NB4 (cell line): ENCODE measurements around the gene KRT6A.

Experiments
- DNase-seq: peaks from one replicate; pipeline ENCODE4 v3.0.0; 2010; ENCODE audit warnings: low read depth
- H3K4me3 ChIP-seq: one replicate; pipeline ENCODE4 v1.5.1; 2011; ENCODE audit warnings: mild to moderate bottlenecking, low read depth, low read length, moderate library complexity
- MYC ChIP-seq: IDR thresholded peaks from 2 replicates; pipeline ENCODE4 v1.6.1; 2011; ENCODE audit warnings: low read depth, low read length
- POLR2A ChIP-seq: IDR thresholded peaks from 2 replicates; pipeline ENCODE4 v1.6.1; 2011; ENCODE audit warnings: mild to moderate bottlenecking; ENCODE audit not compliant: insufficient read length; ENCODE audit errors: extremely low read depth
- TF ChIP-seq, protein P1 (sequence below): IDR thresholded peaks from one replicate; pipeline ENCODE4 v1.5.1; 2012; ENCODE audit warnings: low read depth, low read length
- TF ChIP-seq, protein P2 (sequence below): IDR thresholded peaks from 2 replicates; pipeline ENCODE4 v1.6.1; 2011; ENCODE audit warnings: low read depth, low read length

The KRT6A gene

DNA sequence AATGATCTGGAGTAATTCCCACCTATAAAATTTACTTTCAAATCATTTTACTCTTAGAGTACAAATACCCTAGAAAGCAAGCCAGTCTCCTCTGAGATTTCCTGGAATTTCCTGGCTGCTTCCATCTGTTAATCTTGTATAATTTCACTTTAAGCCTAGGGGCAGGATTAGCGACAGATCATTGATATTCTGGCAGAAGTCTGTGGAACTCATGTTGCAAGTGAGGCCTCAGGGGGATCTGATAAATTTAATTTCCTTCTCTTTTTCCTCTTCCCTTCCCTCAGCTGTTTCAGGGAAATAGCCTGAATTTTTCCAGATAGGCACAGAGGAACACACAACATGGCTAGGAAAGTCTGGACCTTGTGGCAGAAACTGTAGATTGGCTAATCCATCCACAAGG lies 5.9 kb upstream of the KRT6A start:
- TF ChIP-seq MYC (no peak), POLR2A (no peak)
- TF ChIP-seq, protein P1, sequence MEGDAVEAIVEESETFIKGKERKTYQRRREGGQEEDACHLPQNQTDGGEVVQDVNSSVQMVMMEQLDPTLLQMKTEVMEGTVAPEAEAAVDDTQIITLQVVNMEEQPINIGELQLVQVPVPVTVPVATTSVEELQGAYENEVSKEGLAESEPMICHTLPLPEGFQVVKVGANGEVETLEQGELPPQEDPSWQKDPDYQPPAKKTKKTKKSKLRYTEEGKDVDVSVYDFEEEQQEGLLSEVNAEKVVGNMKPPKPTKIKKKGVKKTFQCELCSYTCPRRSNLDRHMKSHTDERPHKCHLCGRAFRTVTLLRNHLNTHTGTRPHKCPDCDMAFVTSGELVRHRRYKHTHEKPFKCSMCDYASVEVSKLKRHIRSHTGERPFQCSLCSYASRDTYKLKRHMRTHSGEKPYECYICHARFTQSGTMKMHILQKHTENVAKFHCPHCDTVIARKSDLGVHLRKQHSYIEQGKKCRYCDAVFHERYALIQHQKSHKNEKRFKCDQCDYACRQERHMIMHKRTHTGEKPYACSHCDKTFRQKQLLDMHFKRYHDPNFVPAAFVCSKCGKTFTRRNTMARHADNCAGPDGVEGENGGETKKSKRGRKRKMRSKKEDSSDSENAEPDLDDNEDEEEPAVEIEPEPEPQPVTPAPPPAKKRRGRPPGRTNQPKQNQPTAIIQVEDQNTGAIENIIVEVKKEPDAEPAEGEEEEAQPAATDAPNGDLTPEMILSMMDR, result no peak
- TF ChIP-seq, protein P2, sequence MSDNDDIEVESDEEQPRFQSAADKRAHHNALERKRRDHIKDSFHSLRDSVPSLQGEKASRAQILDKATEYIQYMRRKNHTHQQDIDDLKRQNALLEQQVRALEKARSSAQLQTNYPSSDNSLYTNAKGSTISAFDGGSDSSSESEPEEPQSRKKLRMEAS, result no peak
- no peak for DNase-seq
- no peak overlapping the region for H3K4me3 ChIP-seq

DNA sequence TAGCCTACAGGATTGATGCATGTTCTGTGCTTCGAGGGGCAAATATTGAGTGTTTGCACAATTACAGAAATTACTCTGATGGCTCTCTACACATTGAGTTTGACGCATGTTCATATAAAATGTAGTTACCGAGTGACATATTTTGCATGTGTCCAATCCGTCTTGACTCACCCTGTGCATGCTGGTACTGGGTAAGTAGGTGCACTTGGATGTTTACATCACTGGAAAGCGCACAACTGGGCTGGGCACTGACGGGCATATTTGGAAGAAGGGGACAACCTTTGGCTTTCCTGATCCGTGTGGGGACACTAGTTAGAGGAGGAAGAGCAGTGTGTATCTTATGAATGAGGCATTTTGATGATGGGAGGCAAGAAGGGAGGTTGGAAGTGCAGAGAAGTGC lies 4.9 kb upstream of the KRT6A start:
- H3K4me3 ChIP-seq, result no peak overlapping the region
- DNase-seq, result no peak
- TF ChIP-seq, protein P1, result no peak
- no peak for TF ChIP-seq POLR2A

DNA sequence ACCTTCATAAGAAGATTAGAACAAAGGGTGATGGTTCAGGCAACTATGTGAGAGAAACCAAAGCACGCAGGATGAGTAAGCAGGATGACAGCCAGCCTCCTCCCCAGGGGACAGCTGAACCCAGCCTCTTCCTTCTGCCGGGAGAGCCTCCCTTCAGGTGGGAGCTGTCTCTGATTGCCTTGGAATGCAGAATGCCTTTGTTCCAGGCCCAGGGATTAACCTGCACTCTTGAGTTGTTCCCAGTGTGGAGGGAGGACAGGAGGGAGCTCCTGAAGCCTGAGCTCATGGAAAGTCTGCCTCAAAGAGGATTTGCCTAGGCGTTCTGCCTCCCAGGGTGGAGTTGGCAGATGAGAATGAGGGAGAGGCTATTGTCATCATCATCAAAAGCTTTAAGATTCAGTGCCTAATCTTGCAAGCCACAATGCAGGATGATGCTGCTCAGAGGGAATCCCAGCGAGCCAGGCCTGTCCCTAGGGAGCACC lies 3.6 kb upstream of the KRT6A start:
- no peak overlapping the region for H3K4me3 ChIP-seq
- DNase-seq, result peak; percentile 29
- TF ChIP-seq, protein P1, result no peak
- TF ChIP-seq, protein P2, result no peak
- TF ChIP-seq POLR2A, result no peak
- TF ChIP-seq MYC, result no peak

DNA sequence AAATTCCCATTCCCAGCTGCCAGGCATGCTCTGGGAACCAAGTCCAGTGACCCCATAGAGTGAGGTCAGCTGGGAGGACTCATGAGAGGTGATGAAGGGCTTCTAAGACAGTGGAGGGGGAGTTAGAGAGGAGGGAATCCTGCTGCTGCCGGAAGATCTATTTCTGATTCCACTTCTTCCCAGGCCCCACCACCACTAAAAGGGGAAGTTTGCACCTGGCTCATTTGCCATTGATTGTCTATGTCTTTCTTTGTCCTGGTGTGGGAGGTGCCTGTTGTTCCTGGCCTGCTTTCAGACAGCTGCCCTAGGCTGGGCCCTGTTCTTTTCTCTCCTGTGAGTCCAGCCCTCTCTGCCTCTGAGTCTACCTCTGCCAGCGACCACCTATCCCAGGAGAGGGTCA lies 3.0 kb upstream of the KRT6A start:
- DNase-seq, result no peak
- no peak overlapping the region for H3K4me3 ChIP-seq
- TF ChIP-seq POLR2A (no peak), MYC (no peak)
- TF ChIP-seq, protein P2, result no peak
- TF ChIP-seq, protein P1, result no peak

DNA sequence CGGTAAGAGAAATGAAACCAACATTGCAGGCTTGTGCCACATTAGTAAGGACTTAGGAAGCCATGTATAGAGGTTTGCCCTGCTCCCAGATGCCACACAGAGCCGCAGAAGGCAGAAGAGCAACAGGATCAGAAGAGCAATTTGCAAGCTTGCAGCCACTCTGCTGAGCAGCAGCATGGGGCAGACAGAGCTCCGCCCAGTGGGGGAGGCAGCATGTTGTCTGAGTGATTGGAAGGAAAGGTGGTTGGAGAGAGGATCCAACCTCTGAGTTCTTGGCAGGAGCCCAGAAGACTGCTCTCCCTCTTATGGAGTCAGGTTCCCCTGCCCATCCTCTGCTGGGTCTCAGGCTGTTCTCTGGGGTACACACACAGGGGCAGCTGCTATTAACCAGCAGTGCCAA lies 2.3 kb upstream of the KRT6A start:
- DNase-seq, result peak; percentile 14
- TF ChIP-seq, protein P2, result no peak
- TF ChIP-seq MYC, result no peak
- TF ChIP-seq POLR2A, result no peak
- TF ChIP-seq, protein P1, result no peak
- H3K4me3 ChIP-seq, result no peak overlapping the region

DNA sequence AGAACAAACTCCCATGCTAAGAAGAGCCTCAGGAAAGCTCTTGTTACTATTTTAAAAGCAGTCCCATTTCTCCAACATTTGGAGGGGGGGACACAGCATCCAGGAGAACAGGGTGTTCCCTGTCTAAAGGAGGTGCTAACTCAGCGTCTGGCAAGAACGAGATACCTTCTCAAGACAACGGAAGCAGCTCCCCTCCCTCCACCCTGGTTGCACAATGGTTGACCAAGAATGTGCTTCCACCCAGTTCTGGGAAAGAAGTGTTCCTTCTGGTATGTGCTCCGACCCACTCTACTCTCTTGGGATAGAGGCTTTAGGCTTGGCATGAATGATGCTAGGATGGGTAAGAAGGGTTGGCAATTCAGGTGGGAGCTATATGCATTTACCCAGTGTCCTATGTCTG lies 1.5 kb upstream of the KRT6A start:
- DNase-seq, result peak; percentile 34
- H3K4me3 ChIP-seq, result no peak overlapping the region

More for the DNA sequence above, 1.5 kb upstream of the KRT6A start:
- TF ChIP-seq, protein P1, result no peak
- TF ChIP-seq POLR2A (no peak), MYC (no peak)
- TF ChIP-seq, protein P2, result no peak
